Endothelial cell of hepatic sinusoid (primary cell): ENCODE measurements around the gene DEFB128.

Experiments used
- in situ Hi-C: cut with HindIII; loops from 2 replicates; pipeline ENCODE4 v1.10.0; 2017; ENCODE audit warnings: low sequenced_read_pairs

Gene DEFB128

DNA sequence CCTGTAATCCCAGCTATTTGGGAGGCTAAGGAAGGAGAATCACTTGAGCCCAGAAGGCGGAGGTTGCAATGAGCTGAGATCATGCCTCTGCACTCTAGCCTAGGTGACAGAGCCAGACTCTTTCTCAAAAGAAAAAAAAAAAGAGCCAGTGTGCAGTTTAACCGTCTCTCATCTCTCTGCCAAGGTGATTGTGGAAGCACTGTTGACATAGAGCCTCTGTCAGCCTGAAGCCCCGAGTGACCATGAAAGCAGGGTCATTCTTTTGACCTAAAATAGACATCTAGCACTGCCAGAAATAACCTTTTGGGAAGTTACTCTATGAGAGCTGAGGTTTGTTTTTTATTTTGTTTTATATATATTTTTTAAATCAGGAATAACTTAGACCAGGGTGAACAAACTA is 24.9 kb downstream of the DEFB128 start:
- in situ Hi-C loops, result loop anchor here (5.0 kb wide), 1 partner anchor 73 kb away; no protein-coding TSS in a partner anchor

DNA sequence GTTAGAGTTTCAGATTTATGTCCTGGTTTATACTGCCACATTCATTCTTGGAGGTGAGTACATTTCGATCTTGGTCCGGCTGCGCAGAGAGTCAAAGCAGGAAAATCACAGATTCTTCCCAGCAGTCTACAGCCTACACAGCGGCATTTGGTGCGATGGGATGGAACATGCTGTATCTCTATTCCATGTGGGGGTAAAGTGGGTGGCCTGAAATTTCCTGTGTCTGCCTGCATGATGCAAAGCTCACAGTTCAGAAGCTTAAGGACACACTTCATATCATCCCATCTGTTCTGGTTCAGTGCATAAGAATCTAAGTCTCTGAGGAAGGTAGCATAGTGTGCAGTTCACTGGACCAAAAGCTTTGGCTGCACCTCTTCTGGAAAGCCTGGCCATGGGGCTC is 32.4 kb downstream of the DEFB128 start, which contains the start of gene DEFB127:
Gene DEFB127, plus strand, starts transcription at position 301 of the 400 bp plus-strand sequence. Its CDS starts 91 bp downstream, at position 392.
- in situ Hi-C loops, result no loop called here

DNA sequence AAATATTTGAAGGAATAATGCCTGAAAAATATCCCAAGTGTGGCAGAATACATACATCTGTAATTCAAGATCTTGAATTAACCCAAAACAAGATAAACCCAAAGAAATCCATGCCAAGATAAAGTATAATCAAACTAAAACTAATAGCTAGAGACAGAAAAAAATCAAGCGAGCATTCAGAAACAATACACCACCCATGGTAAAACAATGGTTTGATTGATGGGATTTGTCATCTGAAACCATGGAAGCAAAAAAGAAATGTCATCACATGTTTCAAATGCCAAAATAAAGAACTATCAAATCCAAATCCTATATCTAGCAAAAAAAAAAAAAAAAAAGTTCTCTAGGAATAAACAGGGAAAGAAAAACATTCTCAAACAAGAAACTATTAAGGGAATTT is 37.4 kb downstream of the DEFB128 start:
- in situ Hi-C loops, result no loop called here

DNA sequence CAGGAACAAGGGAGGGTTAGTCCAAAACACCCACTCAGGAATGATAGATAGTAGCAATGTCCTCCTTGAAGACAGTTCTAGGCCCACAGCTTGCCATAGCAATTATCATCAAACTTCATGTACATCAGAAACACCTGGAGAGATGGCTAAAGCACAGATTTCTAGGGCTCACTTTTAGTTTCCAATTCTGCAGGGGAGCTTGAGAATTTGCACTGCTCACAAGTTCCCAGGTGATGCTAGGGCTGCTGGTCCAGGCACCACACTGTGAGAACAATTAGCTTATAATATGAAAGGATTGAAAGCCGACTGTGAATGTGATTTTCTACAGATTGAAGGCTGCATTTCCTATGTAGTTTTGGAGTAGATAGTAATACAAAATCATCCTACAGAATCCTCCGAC is 43.6 kb downstream of the DEFB128 start:
- in situ Hi-C loops, result no loop called here

DNA sequence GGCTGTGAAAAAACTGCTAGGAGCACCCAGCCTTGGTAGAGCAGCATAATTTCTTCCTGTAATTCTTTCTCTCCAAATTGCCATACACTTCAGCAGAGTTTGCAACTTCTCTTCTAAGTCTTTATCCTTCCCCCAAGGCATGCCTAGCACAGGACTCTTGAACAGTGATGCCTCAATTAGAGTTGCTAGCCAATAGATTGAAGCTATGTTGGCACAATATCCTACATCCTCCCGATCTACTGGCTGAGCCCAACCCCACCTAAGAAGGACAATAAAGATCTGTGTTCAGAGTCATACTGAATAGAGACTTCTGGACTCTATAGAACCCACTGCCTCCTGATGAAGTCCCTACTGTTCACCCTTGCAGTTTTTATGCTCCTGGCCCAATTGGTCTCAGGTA is 47.2 kb downstream of the DEFB128 start, which contains the start of gene DEFB126:
Gene DEFB126, plus strand, starts transcription at position 301 of the 400 bp plus-strand sequence. Its CDS starts 39 bp downstream, at position 340.
- in situ Hi-C loops, result no loop called here
